ENCODE data around the gene TRIM38. TPM values are rescaled to one million over a fixed set of nuclear protein-coding genes. Genes with fewer than 3 reads are reported as not detected.

The TRIM38 gene
- total and polyA plus RNA-seq, 2 of the 13 experiments (the other 11 are each of a cell fraction or from before 2014, with no cell fraction given) = 2.5 to 3.1 TPM

DNA sequence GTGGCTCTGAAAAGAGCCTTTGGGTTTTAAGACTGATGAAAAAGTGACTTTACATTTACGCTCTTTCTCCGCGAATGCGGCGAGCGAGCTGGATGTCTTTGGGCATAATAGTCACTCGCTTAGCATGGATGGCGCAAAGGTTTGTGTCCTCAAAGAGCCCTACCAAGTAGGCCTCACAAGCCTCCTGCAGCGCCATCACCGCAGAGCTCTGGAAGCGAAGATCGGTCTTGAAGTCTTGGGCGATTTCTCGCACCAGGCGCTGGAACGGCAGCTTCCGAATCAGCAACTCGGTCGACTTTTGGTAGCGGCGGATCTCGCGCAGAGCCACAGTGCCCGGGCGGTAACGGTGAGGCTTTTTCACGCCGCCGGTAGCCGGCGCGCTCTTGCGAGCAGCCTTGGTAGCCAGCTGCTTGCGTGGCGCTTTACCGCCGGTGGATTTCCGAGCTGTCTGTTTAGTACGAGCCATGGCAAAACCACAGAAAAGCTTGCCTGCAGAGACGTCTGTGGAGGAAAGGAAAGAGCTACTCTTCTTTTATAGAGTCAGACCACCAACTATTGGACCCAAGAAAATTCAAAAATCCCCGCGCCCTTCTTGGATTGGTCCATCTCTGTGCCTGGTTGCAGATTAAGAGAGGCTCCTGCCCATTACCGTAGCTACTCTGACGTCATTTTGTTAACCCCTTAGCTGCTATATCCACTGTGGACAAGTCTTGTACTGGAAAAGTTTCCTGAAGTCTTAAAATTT lies 69.2 kb downstream of the TRIM38 start (continued):
- TF ChIP-seq YY1 (IDR thresholded peaks at IDR 0.05; ENCODE audit: insufficient read depth, insufficient replicate concordance, low read depth, low read length) (peak; percentile 62), PLRG1 (conservative IDR thresholded peaks at IDR 0.05) (no peak), GABPB1 (CRISPR knock-in tag; IDR thresholded peaks at IDR 0.05) (peak; percentile 65; the same call in 1 of the 2 replicates), MTF2 (CRISPR knock-in tag; IDR thresholded peaks at IDR 0.05; ENCODE audit: borderline replicate concordance) (no peak), ZNF75D (CRISPR knock-in tag; IDR thresholded peaks at IDR 0.05; ENCODE audit: borderline replicate concordance) (no peak), SATB2 (CRISPR knock-in tag; IDR thresholded peaks at IDR 0.05) (peak; percentile 52; the same call in 1 of the 2 replicates), ZNF558 (CRISPR knock-in tag; IDR thresholded peaks at IDR 0.05; ENCODE audit: borderline replicate concordance) (peak; percentile 83; the same call in 1 of the 2 replicates), SIX4 (CRISPR knock-in tag; IDR thresholded peaks at IDR 0.05) (0 out of 2 replicates have a peak, but pooled peaks have one; percentile 9), SOX13 (IDR thresholded peaks at IDR 0.05) (peak; percentile 73), SOX13 (CRISPR knock-in tag; conservative IDR thresholded peaks at IDR 0.05 in 1 of 2, IDR thresholded peaks at IDR 0.05 in 1 of 2) (0 out of 4 replicates have a peak, but pooled peaks of 1 of the 2 experiments have one; percentile 39), SKI (IDR thresholded peaks at IDR 0.05; ENCODE audit: partially characterized antibody) (peak; percentile 58), FOXM1 (CRISPR knock-in tag; IDR thresholded peaks at IDR 0.05) (peak; percentile 92; the same call in 1 of the 2 replicates), SUZ12 (IDR thresholded peaks at IDR 0.05; ENCODE audit: low read depth, low read length) (no peak), SIN3B (IDR thresholded peaks at IDR 0.05; ENCODE audit: low read length) (peak; percentile 95), BCL6 (CRISPR knock-in tag; IDR thresholded peaks at IDR 0.05) (0 out of 2 replicates have a peak, but pooled peaks have one; percentile 30)
- TF ChIP-seq, protein P1, sequence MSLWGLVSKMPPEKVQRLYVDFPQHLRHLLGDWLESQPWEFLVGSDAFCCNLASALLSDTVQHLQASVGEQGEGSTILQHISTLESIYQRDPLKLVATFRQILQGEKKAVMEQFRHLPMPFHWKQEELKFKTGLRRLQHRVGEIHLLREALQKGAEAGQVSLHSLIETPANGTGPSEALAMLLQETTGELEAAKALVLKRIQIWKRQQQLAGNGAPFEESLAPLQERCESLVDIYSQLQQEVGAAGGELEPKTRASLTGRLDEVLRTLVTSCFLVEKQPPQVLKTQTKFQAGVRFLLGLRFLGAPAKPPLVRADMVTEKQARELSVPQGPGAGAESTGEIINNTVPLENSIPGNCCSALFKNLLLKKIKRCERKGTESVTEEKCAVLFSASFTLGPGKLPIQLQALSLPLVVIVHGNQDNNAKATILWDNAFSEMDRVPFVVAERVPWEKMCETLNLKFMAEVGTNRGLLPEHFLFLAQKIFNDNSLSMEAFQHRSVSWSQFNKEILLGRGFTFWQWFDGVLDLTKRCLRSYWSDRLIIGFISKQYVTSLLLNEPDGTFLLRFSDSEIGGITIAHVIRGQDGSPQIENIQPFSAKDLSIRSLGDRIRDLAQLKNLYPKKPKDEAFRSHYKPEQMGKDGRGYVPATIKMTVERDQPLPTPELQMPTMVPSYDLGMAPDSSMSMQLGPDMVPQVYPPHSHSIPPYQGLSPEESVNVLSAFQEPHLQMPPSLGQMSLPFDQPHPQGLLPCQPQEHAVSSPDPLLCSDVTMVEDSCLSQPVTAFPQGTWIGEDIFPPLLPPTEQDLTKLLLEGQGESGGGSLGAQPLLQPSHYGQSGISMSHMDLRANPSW (CRISPR knock-in tag; IDR thresholded peaks at IDR 0.05; ENCODE audit: borderline replicate concordance) = 0 out of 2 replicates have a peak, but pooled peaks have one; percentile 44
- TF ChIP-seq, protein P2, sequence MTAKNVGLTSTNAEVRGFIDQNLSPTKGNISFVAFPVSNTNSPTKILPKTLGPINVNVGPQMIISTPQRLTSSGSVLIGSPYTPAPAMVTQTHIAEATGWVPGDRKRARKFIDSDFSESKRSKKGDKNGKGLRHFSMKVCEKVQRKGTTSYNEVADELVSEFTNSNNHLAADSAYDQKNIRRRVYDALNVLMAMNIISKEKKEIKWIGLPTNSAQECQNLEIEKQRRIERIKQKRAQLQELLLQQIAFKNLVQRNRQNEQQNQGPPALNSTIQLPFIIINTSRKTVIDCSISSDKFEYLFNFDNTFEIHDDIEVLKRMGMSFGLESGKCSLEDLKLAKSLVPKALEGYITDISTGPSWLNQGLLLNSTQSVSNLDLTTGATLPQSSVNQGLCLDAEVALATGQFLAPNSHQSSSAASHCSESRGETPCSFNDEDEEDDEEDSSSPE (CRISPR knock-in tag; IDR thresholded peaks at IDR 0.05) = peak; percentile 99
- TF ChIP-seq, protein P3, sequence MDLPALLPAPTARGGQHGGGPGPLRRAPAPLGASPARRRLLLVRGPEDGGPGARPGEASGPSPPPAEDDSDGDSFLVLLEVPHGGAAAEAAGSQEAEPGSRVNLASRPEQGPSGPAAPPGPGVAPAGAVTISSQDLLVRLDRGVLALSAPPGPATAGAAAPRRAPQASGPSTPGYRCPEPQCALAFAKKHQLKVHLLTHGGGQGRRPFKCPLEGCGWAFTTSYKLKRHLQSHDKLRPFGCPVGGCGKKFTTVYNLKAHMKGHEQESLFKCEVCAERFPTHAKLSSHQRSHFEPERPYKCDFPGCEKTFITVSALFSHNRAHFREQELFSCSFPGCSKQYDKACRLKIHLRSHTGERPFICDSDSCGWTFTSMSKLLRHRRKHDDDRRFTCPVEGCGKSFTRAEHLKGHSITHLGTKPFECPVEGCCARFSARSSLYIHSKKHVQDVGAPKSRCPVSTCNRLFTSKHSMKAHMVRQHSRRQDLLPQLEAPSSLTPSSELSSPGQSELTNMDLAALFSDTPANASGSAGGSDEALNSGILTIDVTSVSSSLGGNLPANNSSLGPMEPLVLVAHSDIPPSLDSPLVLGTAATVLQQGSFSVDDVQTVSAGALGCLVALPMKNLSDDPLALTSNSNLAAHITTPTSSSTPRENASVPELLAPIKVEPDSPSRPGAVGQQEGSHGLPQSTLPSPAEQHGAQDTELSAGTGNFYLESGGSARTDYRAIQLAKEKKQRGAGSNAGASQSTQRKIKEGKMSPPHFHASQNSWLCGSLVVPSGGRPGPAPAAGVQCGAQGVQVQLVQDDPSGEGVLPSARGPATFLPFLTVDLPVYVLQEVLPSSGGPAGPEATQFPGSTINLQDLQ (CRISPR knock-in tag; IDR thresholded peaks at IDR 0.05) = peak; percentile 94; the same call in 1 of the 2 replicates
- TF ChIP-seq, protein P4, sequence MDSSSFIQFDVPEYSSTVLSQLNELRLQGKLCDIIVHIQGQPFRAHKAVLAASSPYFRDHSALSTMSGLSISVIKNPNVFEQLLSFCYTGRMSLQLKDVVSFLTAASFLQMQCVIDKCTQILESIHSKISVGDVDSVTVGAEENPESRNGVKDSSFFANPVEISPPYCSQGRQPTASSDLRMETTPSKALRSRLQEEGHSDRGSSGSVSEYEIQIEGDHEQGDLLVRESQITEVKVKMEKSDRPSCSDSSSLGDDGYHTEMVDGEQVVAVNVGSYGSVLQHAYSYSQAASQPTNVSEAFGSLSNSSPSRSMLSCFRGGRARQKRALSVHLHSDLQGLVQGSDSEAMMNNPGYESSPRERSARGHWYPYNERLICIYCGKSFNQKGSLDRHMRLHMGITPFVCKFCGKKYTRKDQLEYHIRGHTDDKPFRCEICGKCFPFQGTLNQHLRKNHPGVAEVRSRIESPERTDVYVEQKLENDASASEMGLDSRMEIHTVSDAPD (CRISPR knock-in tag; IDR thresholded peaks at IDR 0.05) = no peak
- TF ChIP-seq, protein P5, sequence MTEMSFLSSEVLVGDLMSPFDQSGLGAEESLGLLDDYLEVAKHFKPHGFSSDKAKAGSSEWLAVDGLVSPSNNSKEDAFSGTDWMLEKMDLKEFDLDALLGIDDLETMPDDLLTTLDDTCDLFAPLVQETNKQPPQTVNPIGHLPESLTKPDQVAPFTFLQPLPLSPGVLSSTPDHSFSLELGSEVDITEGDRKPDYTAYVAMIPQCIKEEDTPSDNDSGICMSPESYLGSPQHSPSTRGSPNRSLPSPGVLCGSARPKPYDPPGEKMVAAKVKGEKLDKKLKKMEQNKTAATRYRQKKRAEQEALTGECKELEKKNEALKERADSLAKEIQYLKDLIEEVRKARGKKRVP (CRISPR knock-in tag; IDR thresholded peaks at IDR 0.05) = no peak; a peak in 1 of 4 replicates
